HG03575 (cell line): ENCODE measurements around the gene CHIC2.
"Not testable (repeated sequence)": the region's sequence is repeated elsewhere in the genome, so short reads cannot be mapped to it uniquely, and the experiment has no call there.

ENCODE experiments used
- ATAC-seq: cut with Tn5 transposase; IDR thresholded peaks from one replicate; pipeline ENCODE4 v1.9.1; 2021; ENCODE audit not compliant: unreplicated experiment, insufficient number of reproducible peaks, low FRiP score; ENCODE audit errors: extremely low read depth

CHIC2 gene

GRCh38 chr4:54064317-54065111 lies at the start of gene CHIC2:
CHIC2 (minus strand) TSS chr4:54064605; CDS start chr4:54064300, 305 bp downstream.
- ATAC-seq: peak; percentile 72

GRCh38 chr4:54113206-54113605 lies 48.8 kb upstream of the CHIC2 start:
- ATAC-seq: not testable (repeated sequence)

GRCh38 chr4:54110019-54110416 lies 45.6 kb upstream of the CHIC2 start:
- no peak for ATAC-seq

- ATAC-seq: no peak
These were observed 45.0 kb upstream of the CHIC2 start for GRCh38 chr4:54109241-54110018.

GRCh38 chr4:54107951-54108748 lies 43.7 kb upstream of the CHIC2 start:
- no peak for ATAC-seq

GRCh38 chr4:54104907-54105306 lies 40.5 kb upstream of the CHIC2 start:
- ATAC-seq: no peak

- ATAC-seq: no peak
These were observed 38.8 kb upstream of the CHIC2 start for GRCh38 chr4:54103190-54103574.

GRCh38 chr4:54102531-54103106 lies 38.2 kb upstream of the CHIC2 start:
- ATAC-seq: no peak

- no peak for ATAC-seq
These were observed 37.0 kb upstream of the CHIC2 start for GRCh38 chr4:54101190-54102041.

- ATAC-seq: no peak
These were observed 36.3 kb upstream of the CHIC2 start for GRCh38 chr4:54100595-54101189.

GRCh38 chr4:54099748-54100574 lies 35.6 kb upstream of the CHIC2 start, which contains the start of gene GSX2:
GSX2 (plus strand) TSS chr4:54100163; CDS start chr4:54100345, 182 bp downstream.
- ATAC-seq: no peak

GRCh38 chr4:54099287-54099747 lies 34.9 kb upstream of the CHIC2 start:
- ATAC-seq: no peak

- no peak for ATAC-seq
These were observed 34.0 kb upstream of the CHIC2 start for GRCh38 chr4:54098375-54098774.

- no peak for ATAC-seq
These were observed 32.7 kb upstream of the CHIC2 start for GRCh38 chr4:54097152-54097551.

- ATAC-seq: no peak
These were observed 32.0 kb upstream of the CHIC2 start for GRCh38 chr4:54096295-54096962.

- ATAC-seq: no peak
These were observed 30.9 kb upstream of the CHIC2 start for GRCh38 chr4:54095110-54095825.
